ENCODE data around the gene BPI. TPM values are rescaled to one million over a fixed set of nuclear protein-coding genes. Genes with fewer than 3 reads are reported as not detected.
"Not testable (repeated sequence)": the region's sequence is repeated elsewhere in the genome, so short reads cannot be mapped to it uniquely, and the experiment has no call there.

Gene BPI
- total RNA-seq, 1 experiment from 2014 or later = not detected

- DNase-seq (ENCODE audit: low read depth) = peak; percentile 53
These were observed 990 bp downstream of the BPI start for GRCh38 chr20:38304845-38305447.

DNA sequence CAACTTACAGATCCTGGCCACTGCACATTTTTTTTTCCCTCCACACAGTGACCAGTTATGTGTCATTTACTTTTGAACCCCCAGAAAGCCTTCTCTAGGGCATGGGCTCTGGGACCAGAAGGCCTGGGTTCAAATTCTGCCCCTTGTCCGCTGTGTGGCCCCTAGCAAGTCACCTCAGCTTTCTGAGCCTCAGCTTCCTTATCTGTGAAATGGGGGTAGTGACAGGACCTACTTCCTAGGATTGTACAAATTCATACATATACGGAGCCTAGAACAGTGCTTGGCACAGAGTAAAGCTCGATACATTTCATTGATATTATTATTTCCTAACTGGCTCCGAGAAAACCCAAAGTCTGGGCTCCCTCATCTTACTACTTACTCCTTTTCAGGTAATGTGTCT is 1.6 kb downstream of the BPI start:
- no peak for DNase-seq (ENCODE audit: low read depth)

- no peak for DNase-seq (ENCODE audit: low read depth)
These were observed 2.4 kb downstream of the BPI start for GRCh38 chr20:38306379-38306778.

DNA sequence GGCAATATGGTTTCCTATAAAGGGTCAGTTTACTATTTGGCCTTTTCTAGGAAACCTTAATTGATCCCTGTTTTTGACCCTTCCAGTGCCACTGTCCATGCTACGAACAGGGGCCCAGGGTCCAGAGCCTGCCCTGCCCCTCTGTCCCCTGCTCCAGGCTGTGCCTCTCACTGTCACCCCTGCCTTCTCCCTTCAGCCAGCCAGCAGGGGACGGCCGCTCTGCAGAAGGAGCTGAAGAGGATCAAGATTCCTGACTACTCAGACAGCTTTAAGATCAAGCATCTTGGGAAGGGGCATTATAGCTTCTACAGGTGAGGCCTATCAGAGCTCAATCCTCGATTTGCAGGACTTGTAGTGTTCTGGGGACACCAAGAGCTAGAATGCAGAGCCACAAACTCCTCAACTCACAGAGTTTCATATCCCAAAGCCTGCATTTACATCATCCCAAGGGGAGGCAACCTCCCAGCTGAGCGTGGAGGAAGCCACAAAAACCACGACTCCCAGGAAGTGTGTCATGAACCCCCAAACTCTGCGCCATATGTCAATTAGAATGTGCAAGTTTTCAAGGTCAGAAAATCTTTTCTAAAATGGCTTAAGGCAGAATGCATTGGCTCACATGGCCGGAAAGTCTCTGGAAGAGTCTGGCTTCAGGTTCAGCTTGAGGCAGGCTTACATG is 3.6 kb downstream of the BPI start:
- peak; percentile 53 for DNase-seq (ENCODE audit: low read depth)

GRCh38 chr20:38308047-38308438 is 4.1 kb downstream of the BPI start:
- DNase-seq (ENCODE audit: low read depth) = no peak

DNA sequence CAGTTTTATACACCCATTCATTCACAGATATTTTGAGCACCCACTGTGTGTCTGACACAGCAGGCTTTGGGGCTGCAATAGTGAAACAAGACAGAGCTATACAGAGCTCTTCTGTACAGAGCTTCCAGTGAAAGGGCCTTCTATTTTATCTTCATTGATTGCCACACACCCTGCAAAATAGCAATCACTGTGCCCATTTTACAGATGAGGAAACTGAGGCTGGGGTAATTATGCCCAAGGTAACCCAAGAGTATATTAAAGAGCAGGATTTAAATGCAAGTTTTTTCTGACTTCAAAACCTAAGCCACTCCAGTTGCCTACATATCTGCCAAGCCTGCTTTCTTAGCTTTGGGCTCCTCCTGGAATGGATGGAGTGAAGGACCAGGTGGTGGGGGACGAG is 4.5 kb downstream of the BPI start:
- DNase-seq (ENCODE audit: low read depth) = no peak

- no peak for DNase-seq (ENCODE audit: low read depth)
These were observed 7.1 kb downstream of the BPI start for GRCh38 chr20:38311091-38311490.

DNA sequence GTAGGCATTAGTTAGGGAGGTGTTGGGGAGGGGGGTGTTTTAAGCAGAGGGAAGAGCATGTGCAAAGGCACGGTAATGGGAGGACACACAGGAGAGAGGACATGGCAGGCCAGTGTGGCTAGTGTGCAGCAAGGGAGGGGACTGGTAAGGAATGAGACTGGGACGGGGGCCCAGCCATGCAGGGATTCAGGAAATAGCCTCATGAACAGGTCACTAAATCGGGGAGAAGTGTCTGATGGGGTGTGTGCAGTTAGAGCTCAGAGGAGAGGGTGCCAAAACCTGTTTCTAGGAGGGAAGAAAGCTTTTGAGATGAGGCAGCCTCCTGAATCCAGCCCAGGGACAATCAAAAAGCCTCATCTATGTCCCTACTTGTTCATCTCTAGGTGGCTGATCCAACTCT is 7.5 kb downstream of the BPI start:
- DNase-seq (ENCODE audit: low read depth) = no peak

DNA sequence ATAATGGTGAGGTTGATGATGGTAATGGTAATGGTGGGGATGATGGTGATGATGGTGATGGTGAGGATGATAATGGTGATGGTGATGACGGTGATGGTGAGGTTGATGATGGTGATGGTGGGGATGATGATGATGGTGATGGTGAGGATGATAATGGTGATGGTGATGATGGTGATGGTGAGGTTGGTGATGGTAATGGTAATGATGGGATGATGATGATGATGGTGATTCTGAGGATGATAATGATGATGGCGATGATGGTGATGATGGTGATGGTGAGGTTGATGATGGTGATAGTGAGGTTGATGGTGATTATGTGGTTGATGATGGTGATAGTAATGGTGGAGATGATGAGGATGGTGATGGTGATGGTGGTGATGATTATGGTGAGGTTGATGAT is 9.7 kb downstream of the BPI start:
- DNase-seq (ENCODE audit: low read depth) = no peak

DNA sequence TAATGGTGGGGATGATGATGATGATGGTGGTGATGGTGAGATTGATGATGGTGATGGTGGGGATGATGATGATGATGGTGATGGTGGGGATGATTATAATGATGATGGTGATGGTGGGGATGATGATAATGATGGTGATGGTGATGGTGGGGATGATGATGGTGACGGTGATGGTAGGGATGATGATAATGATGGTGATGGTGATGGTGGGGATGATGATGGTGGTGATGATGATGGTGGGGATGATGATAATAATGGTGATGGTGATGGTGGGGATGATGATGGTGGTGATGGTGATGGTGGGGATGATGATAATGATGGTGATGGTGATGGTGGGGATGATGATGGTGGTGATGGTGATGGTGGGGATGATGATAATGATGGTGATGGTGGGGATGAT is 10.4 kb downstream of the BPI start:
- DNase-seq (ENCODE audit: low read depth) = not testable (repeated sequence)

DNA sequence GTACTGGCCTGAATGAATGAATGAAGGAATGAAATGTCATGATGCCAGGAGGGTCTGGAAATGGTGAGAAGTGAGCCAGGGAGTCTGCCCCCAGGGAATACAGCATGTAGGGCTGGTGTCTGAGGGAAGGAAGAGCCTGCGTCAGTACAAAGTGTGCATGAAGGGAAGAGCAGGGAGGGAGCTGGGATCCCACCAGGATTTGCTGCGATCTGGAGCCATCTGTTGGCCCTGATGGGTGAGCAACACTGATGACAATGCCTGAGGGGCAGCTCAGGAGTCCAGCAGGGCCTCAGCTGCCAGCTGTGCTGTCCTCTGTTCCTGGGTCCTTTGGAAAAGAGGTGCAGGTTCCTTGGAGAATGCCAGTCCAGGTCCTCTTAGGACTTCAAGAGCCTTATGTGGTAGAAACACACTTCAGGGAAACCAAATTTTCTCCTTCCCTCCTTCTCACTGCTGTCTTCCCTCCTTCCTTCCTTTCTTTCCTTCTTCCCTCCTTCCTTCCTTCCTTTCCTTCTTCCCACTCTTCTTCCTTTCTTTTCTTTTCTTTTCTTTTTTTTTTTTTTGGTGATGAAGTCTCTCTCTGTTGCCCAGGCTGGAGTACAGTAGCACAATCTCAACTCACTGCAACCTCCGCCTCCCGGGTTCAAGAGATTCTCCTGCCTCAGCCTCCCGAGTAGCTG is 11.5 kb downstream of the BPI start:
- peak; percentile 11 for DNase-seq (ENCODE audit: low read depth)

DNA sequence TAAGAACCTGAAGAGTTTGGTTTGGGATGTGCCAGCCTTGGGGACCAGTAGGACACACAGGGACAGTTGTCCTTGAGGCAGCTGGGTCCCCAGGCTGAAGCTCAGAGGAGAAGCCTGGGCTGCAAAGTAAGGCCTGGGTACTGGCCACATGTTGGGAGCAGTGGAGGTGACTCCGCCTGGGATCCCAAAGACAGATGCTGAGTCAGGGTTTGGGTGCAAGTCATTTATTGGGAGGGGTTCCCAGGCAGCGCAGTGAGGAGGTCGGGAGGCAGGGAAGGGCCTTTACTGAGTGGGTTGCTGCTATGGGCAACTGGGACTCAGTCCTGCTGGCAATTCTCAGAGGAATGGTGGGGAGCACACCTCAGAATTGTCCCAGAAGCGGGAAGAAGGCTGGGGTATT is 12.4 kb downstream of the BPI start:
- DNase-seq (ENCODE audit: low read depth) = no peak

DNA sequence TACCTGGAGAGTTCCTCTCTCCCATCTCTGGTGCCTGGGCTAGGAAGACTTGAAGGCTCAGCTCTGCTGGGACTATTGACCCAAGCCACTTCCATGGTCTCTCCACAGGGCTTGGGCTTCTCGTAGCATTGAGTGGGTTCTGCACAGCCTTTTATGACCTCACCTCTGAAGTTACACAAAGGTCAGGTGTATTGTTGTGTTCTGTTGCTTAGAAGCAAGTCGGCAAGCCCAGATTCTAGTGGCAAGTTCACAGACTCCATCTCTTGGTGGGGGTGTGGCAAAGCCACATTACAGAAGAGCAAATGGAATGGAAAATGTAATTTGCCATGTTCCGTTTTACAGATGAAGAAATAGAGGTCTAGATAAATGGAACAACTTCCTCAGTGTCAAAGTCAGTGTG is 13.5 kb downstream of the BPI start:
- no peak for DNase-seq (ENCODE audit: low read depth)

GRCh38 chr20:38320221-38320620 is 16.3 kb downstream of the BPI start:
- peak; percentile 28 for DNase-seq (ENCODE audit: low read depth)

DNA sequence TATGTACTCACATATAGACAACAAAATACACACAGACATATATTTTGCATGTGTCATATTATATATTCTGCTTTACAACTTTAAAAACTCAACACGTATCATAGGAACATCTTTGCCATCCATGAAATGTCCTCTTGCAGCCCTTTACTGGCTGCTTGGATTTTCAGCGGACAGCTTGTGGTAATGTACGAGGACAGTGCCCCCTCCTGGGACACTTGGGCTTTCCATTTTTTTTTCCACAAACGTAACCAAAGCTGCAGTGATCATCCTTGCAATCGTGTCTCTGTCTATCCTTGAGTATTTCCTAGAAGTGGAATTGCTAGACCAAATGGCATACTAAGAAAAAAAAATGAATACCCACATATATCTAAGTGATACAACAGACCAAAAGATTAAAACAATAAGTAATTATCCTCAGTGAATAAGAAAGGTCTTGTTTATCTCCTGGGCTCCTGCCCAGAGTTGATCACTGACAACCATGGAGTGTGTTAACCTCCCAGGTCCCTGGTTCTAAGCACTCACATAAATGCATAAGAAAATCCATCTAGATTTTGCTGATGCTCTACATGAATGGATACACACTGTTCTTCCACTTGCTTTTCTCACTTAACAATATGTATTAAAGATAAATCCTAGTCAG is 18.1 kb downstream of the BPI start:
- peak; percentile 54 for DNase-seq (ENCODE audit: low read depth)

DNA sequence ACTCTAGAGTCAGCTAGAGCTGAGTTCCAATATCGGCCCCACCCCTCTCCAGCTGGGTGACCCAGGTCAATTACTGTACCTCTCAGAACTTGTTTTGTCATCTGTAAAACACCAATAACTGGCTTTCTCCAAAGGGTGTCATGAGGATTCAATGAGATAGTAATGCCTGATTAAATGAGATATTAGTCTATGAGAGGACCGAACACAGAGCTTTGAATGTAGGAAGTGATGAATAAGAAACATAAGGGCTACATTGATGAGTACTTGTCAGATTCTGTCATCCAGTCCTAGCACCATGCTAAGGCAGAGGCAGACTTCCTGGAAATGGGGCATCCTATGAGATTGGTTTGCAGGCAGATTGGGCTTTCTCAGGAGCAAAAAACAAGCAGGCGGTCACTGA is 20.2 kb downstream of the BPI start:
- DNase-seq (ENCODE audit: low read depth) = no peak

- DNase-seq (ENCODE audit: low read depth) = no peak
These were observed 21.2 kb downstream of the BPI start for GRCh38 chr20:38325167-38325566.

DNA sequence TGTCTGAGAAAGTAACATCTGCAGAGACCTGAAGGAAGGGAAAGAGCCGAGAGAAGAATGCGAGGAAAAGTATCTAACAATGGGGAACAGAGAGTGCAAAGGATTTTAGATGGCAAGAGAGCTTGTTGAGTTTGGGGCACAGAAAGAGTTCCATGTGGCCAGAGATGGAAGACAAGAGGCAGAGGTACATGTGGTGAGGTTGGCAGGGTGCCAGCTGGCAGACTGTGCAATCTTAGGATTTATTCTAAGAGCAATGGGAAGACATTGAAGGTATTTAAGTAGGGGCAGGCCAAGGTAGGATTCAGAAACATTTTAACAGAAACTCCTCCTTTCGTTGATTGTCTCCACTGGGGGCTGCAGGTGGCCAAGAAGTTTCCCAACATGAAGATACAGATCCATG is 21.9 kb downstream of the BPI start:
- DNase-seq (ENCODE audit: low read depth) = no peak

DNA sequence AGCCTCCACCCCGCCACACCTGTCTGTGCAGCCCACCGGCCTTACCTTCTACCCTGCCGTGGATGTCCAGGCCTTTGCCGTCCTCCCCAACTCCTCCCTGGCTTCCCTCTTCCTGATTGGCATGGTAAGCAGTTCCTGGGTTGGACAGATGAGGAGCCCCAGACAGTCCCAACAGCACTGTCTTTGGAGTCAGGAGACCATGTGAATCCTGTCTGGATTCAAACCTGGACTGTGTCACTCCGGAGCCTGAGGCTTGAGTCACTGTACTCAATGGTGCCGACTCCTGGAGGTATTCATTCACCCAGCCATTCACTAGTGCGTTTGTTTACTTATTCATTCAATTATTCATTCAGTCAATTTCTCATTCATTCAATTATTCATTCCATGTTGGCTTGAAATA is 22.4 kb downstream of the BPI start:
- DNase-seq (ENCODE audit: low read depth) = no peak

- DNase-seq (ENCODE audit: low read depth) = no peak
These were observed 26.7 kb downstream of the BPI start for GRCh38 chr20:38330638-38331037.

DNA sequence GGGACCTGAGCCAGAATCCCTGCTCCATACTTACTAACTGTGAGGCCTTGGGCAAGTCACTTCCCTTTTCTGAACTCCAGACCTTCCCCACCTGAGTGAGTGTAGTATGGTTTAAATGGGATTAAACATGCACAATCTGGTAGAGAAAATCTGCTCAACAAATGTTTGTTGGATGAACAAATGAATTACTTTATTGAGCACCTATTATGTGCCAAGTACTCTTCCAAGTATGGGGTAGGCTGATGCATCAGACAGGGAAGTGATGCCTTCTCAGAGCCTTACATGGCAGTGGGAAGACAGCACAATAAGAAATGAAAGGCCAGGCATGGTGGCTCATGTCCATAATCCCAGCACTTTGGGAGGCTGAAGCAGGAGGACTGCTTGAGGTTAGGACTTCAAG is 27.3 kb downstream of the BPI start:
- no peak for DNase-seq (ENCODE audit: low read depth)

DNA sequence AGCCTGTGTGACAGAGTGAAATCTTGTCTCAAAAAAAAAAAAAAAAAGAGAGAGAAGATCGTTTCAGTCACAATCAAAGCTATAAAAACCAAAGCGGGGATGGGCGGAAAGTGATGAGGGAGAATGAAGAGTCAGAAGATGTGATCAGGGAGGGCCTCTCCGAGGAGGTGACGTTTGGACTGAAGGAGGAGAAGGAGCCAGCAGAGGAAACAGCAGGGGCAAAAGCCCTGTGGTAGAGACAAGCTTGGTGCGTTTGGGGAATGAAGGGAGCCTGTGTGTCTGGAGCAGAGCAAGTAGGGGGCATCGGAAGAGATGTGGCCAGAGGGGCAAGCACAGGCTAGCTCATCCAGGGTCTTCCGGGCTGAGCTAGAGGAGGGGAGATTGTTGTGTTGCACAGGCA is 27.9 kb downstream of the BPI start:
- no peak for DNase-seq (ENCODE audit: low read depth)

GRCh38 chr20:38334016-38334415 is 30.1 kb downstream of the BPI start:
- DNase-seq (ENCODE audit: low read depth) = no peak
